SK-N-SH (cell line): ENCODE data around the gene VOPP1.

Source experiments
- CHD2 ChIP-seq: fragments of 150-350 bp; IDR thresholded peaks from 2 replicates; pipeline ENCODE4 v1.6.1; 2018; ENCODE audit warnings: low read length; ENCODE audit not compliant: partially characterized antibody
- CTCF ChIP-seq: fragments of 200-600 bp; sonication (generic); IDR thresholded peaks from 2 replicates; pipeline ENCODE4 v1.6.1; 2017; ENCODE audit warnings: antibody characterized with exemption, mild to moderate bottlenecking, moderate library complexity
- NRF1 ChIP-seq: IDR thresholded peaks from 2 replicates; pipeline ENCODE4 v1.6.1; 2012; ENCODE audit warnings: low read depth, mild to moderate bottlenecking, low read length
- TAF1 ChIP-seq: IDR thresholded peaks from 2 replicates; pipeline ENCODE4 v1.6.1; 2012; ENCODE audit warnings: low read depth, mild to moderate bottlenecking, low read length, moderate library complexity, borderline replicate concordance
- TEAD4 ChIP-seq: IDR thresholded peaks from 2 replicates; pipeline ENCODE4 v1.4.0; 2012; ENCODE audit warnings: mild to moderate bottlenecking, borderline replicate concordance; ENCODE audit not compliant: insufficient read depth
- YY1 ChIP-seq: IDR thresholded peaks from 2 replicates; pipeline ENCODE4 v1.4.0; 2012; ENCODE audit warnings: low read depth, mild to moderate bottlenecking

GRCh38 chr7:55436457-55436856, 135.8 kb downstream of the VOPP1 start:
- TF ChIP-seq CTCF: no peak
- no peak for TF ChIP-seq TAF1
- no peak for TF ChIP-seq CHD2
- no peak for TF ChIP-seq NRF1
- no peak for TF ChIP-seq TEAD4
- TF ChIP-seq YY1: no peak
